HG02938 (cell line): ENCODE data around the gene XAGE5.
"Not testable (repeated sequence)": the region's sequence is repeated elsewhere in the genome, so short reads cannot be mapped to it uniquely, and the experiment has no call there.

Experiments used
- ATAC-seq: cut with Tn5 transposase; IDR thresholded peaks from one replicate; pipeline ENCODE4 v1.9.1; 2021; ENCODE audit warnings: mild to moderate bottlenecking, moderate library complexity; ENCODE audit not compliant: unreplicated experiment

XAGE5 gene

GRCh38 chrX:52811065-52811625, at the start of gene XAGE5:
Gene XAGE5, plus strand, starts transcription at chrX:52811287. Its CDS starts 1,280 bp downstream, at chrX:52812567.
- no peak for ATAC-seq

- ATAC-seq: not testable (repeated sequence)
Observed at GRCh38 chrX:52765983-52766382, 45.1 kb upstream of the XAGE5 start.

- ATAC-seq: not testable (repeated sequence)
Observed at GRCh38 chrX:52773504-52773903, 37.6 kb upstream of the XAGE5 start.

GRCh38 chrX:52797327-52797726, 13.8 kb upstream of the XAGE5 start, which contains the start of gene SPANXN5:
Gene SPANXN5, minus strand, starts transcription at chrX:52797427. Its CDS starts 79 bp downstream, at chrX:52797348.
- not testable (repeated sequence) for ATAC-seq

GRCh38 chrX:52804876-52805275, 6.2 kb upstream of the XAGE5 start:
- ATAC-seq: not testable (repeated sequence)

- ATAC-seq: no peak
Observed at GRCh38 chrX:52819788-52820187, 8.7 kb downstream of the XAGE5 start.

- no peak for ATAC-seq
Observed at GRCh38 chrX:52821079-52821760, 10.1 kb downstream of the XAGE5 start.

- ATAC-seq: no peak
Observed at GRCh38 chrX:52824608-52825007, 13.5 kb downstream of the XAGE5 start.

- no peak for ATAC-seq
Observed at GRCh38 chrX:52830551-52830950, 19.5 kb downstream of the XAGE5 start.

- no peak for ATAC-seq
Observed at GRCh38 chrX:52839137-52839536, 28.1 kb downstream of the XAGE5 start.

GRCh38 chrX:52843619-52844018, 32.5 kb downstream of the XAGE5 start:
- not testable (repeated sequence) for ATAC-seq

- ATAC-seq: no peak
Observed at GRCh38 chrX:52852110-52852860, 41.2 kb downstream of the XAGE5 start.

- not testable (repeated sequence) for ATAC-seq
Observed at GRCh38 chrX:52856991-52857525, 46.0 kb downstream of the XAGE5 start.

- no peak for ATAC-seq
Observed at GRCh38 chrX:52865343-52865998, 54.4 kb downstream of the XAGE5 start.
